HepG2 (cell line): ENCODE results near the gene IL2. TPM values are rescaled to one million over a fixed set of nuclear protein-coding genes. Genes with fewer than 3 reads are reported as not detected.
A peak's percentile ranks its signal among the peaks of the same experiment; 100 is the strongest.

ENCODE experiments used
- ATAC-seq: fragments of 200-7000 bp; cut with Tn5 transposase; 3 replicates; pipeline ENCODE4 v1.9.1; 2020; ENCODE audit warnings: mild to moderate bottlenecking, moderate library complexity
- BruUV-seq: library from RNA; stranded (reverse); fragments of 400-500 nt; replicated peaks from 2 replicates; lab custom pipeline; 2021; lab: Mats Ljungman, UMichigan
- CTCF ChIA-PET: fragments of 300-600 bp; formaldehyde crosslinking; extraction: SDS; loops from one replicate; lab custom pipeline; 2021; ENCODE audit warnings: low total read pairs, inconsistent platforms, low intra/inter-chr PET ratio; lab: Yijun Ruan, JAX
- POLR2A ChIA-PET: fragments of 350-600 bp; sonication (Branson Sonifier 250); formaldehyde crosslinking; loops from one replicate; lab custom pipeline; 2020; ENCODE audit warnings: antibody characterized with exemption, inconsistent platforms; lab: Yijun Ruan, JAX
- DNase-seq: peaks from one replicate; pipeline ENCODE4 v3.0.0-alpha.2; 2015; ENCODE audit warnings: low spot score
- FAIRE-seq: peaks from 3 replicates; lab custom pipeline; 2011; peaks lifted over from hg19 to GRCh38; lab: Jason Lieb, UNC
- H2AFZ ChIP-seq: one replicate; pipeline ENCODE4 v1.6.1; 2011; ENCODE audit warnings: low read length, inconsistent platforms
- H3K27ac ChIP-seq: fragments of 300-600 bp; 3 replicates; pipeline ENCODE4 v1.8.0; 2011; ENCODE audit warnings: mixed run types, mild to moderate bottlenecking, mixed read lengths, low read length, inconsistent platforms; ENCODE audit not compliant: insufficient read depth; ENCODE audit errors: extremely low read length
- H3K27me3 ChIP-seq, 2 experiments: fragments of 200-600 bp in 1 of 2; 2 replicates in 1 of 2; 3 replicates in 1 of 2; pipeline versions ENCODE4 v1.6.0 to v1.8.0; 2011; ENCODE audit warnings: low read length in 2 of 2, mild to moderate bottlenecking in 2 of 2, moderate library complexity in 2 of 2, inconsistent platforms in 1 of 2; ENCODE audit not compliant: insufficient read depth in 2 of 2, control insufficient read depth in 1 of 2
- H3K36me3 ChIP-seq, 2 experiments: fragments of 200-600 bp in 1 of 2; replicated peaks in 1 of 2; 2 replicates in 1 of 2; 3 replicates in 1 of 2; pipeline versions ENCODE4 v1.5.1 to v1.8.0; 2011; ENCODE audit warnings: low read length in 2 of 2, inconsistent platforms in 1 of 2; ENCODE audit not compliant: insufficient read depth in 2 of 2, control insufficient read depth in 1 of 2
- H3K4me1 ChIP-seq: 2 replicates; pipeline ENCODE4 v1.5.1; 2012; ENCODE audit warnings: low read length, inconsistent platforms; ENCODE audit not compliant: insufficient read depth
- H3K4me2 ChIP-seq: 2 replicates; pipeline ENCODE4 v1.6.0; 2011; ENCODE audit warnings: low read depth, low read length, inconsistent platforms
- H3K4me3 ChIP-seq, 3 experiments: fragments of 200-600 bp in 1 of 3; sonication (generic), shearing (Covaris generic) in 1 of 3; replicated peaks in 1 of 3; 2 replicates each; pipeline ENCODE4 v1.5.1; 2011 to 2016; ENCODE audit warnings: low read length in 3 of 3, inconsistent platforms in 2 of 3, low read depth in 2 of 3, mild to moderate bottlenecking in 2 of 3, control low read depth in 1 of 3, mixed read lengths in 1 of 3; ENCODE audit not compliant: insufficient read depth in 1 of 3
- H3K79me2 ChIP-seq: one replicate; pipeline ENCODE4 v1.6.1; 2011; ENCODE audit warnings: low read length, inconsistent platforms; ENCODE audit not compliant: insufficient read depth
- H3K9ac ChIP-seq: 2 replicates; pipeline ENCODE4 v1.6.0; 2011; ENCODE audit warnings: mild to moderate bottlenecking, low read depth, low read length, inconsistent platforms; ENCODE audit not compliant: insufficient read depth
- H3K9me3 ChIP-seq: 2 replicates; pipeline ENCODE4 v1.5.1; 2012; ENCODE audit warnings: mild to moderate bottlenecking, low read length
- H4K20me1 ChIP-seq: 2 replicates; pipeline ENCODE4 v1.6.0; 2011; ENCODE audit warnings: inconsistent platforms, mild to moderate bottlenecking, low read length, moderate library complexity; ENCODE audit not compliant: insufficient read depth
- BHLHE40 ChIP-seq: IDR thresholded peaks from 2 replicates; pipeline ENCODE4 v1.6.1; 2011; ENCODE audit warnings: low read length, improper control_type of control experiment
- GATA4 ChIP-seq: sonication (generic); IDR thresholded peaks from 2 replicates; pipeline ENCODE4 v1.6.1; 2016; ENCODE audit warnings: antibody characterized with exemption, low read depth, borderline replicate concordance
- HOXA5 ChIP-seq: sonication (generic); formaldehyde crosslinking; IDR thresholded peaks from 2 replicates; pipeline ENCODE4 v1.4.0; 2020; ENCODE audit warnings: missing genetic modification reagents
- IRF2 ChIP-seq: IDR thresholded peaks from 2 replicates; pipeline ENCODE4 v1.6.1; 2018; ENCODE audit warnings: missing genetic modification reagents, missing compliant biosample characterization
- KAT2B ChIP-seq: fragments of 150-350 bp; IDR thresholded peaks from 2 replicates; pipeline ENCODE4 v1.6.1; 2014; ENCODE audit warnings: low read depth, low read length, borderline replicate concordance
- MYNN ChIP-seq: sonication (generic); formaldehyde crosslinking; IDR thresholded peaks from 2 replicates; pipeline ENCODE4 v1.4.0; 2020; ENCODE audit warnings: mild to moderate bottlenecking, low read depth, missing genetic modification reagents
- NFRKB ChIP-seq: fragments of 450-650 bp; IDR thresholded peaks from 2 replicates; pipeline ENCODE4 v1.6.1; 2017
- ONECUT2 ChIP-seq: sonication (generic); formaldehyde crosslinking; IDR thresholded peaks from 2 replicates; pipeline ENCODE4 v1.4.0; 2020; ENCODE audit warnings: missing genetic modification reagents
- SIX4 ChIP-seq: sonication (generic); formaldehyde crosslinking; IDR thresholded peaks from 2 replicates; pipeline ENCODE4 v1.4.0; 2020; ENCODE audit warnings: missing genetic modification reagents
- SMAD9 ChIP-seq: sonication (generic); formaldehyde crosslinking; IDR thresholded peaks from 2 replicates; pipeline ENCODE4 v1.5.1; 2020; ENCODE audit warnings: mild to moderate bottlenecking, missing genetic modification reagents
- SMYD3 ChIP-seq: sonication (generic); formaldehyde crosslinking; IDR thresholded peaks from 2 replicates; pipeline ENCODE4 v1.8.1; 2023; ENCODE audit warnings: mild to moderate bottlenecking, missing genetic modification reagents
- ZNF138 ChIP-seq: sonication (generic); formaldehyde crosslinking; IDR thresholded peaks from 2 replicates; pipeline ENCODE4 v1.5.0; 2020; ENCODE audit warnings: mild to moderate bottlenecking, low read depth, missing genetic modification reagents
- ZNF143 ChIP-seq: sonication (generic); formaldehyde crosslinking; IDR thresholded peaks from 2 replicates; pipeline ENCODE4 v1.4.0; 2020; ENCODE audit warnings: missing genetic modification reagents
- ZNF570 ChIP-seq: sonication (generic); formaldehyde crosslinking; IDR thresholded peaks from 2 replicates; pipeline ENCODE4 v1.4.0; 2020; ENCODE audit warnings: mild to moderate bottlenecking, missing genetic modification reagents, borderline replicate concordance
- ZNF614 ChIP-seq: IDR thresholded peaks from 2 replicates; pipeline ENCODE4 v1.6.1; 2018; ENCODE audit warnings: missing biosample characterization, missing genetic modification reagents, inconsistent platforms, borderline replicate concordance
- WGBS: methylation state at CpG from one replicate; pipeline ENCODE4 v1.1.6; 2017; ENCODE audit warnings: low lambda C conversion rate; 5-methylcytosine and 5-hydroxymethylcytosine counted together
- in situ Hi-C: cut with HindIII; loops from 2 replicates; pipeline ENCODE4 v1.10.0; 2017; ENCODE audit warnings: low pct_unique_long_range_greater_than_20kb; ENCODE audit not compliant: extremely low pct_ligation_motif_present
- intact Hi-C: fragments of 100-400 bp; cut with micrococcal nuclease; formaldehyde crosslinking; loops from one replicate; pipeline ENCODE4 v1.10.0; 2022; ENCODE audit not compliant: unreplicated experiment
- polyA plus RNA-seq, 8 experiments: library from polyadenylated mRNA; depleted of rRNA in 3 of 8; stranded (reverse) in 7 of 8; unstranded in 1 of 8; fragments of >200 nt; fragmentation: Illumina TruSeq in 4 of 8; extraction: Trizol in 4 of 8; gene quantifications; 2 replicates each; pipeline versions ENCODE4 v1.2.1 to v1.2.3, GENCODE V29; 2011 to 2016; ENCODE audit warnings: low read depth in 4 of 8, missing spikeins in 1 of 8, mixed read lengths in 1 of 8; ENCODE audit not compliant: insufficient read depth in 1 of 8
- total RNA-seq, 5 experiments: library from RNA; depleted of rRNA; stranded (reverse); fragments of >200 nt; fragmentation: Illumina TruSeq; extraction: Trizol; gene quantifications; 2 replicates each; pipeline ENCODE4 v1.2.3, GENCODE V29; 2016; ENCODE audit warnings: low read depth in 1 of 5
- TF ChIP-seq, protein P1 (sequence below), 2 experiments: IDR thresholded peaks; 2 replicates each; pipeline ENCODE4 v1.6.1; 2011 to 2012; ENCODE audit warnings: low read length in 2 of 2, borderline replicate concordance in 1 of 2, low read depth in 1 of 2, mild to moderate bottlenecking in 1 of 2, moderate library complexity in 1 of 2
- TF ChIP-seq, protein P2 (sequence below): sonication (generic); formaldehyde crosslinking; IDR thresholded peaks from 2 replicates; pipeline ENCODE4 v1.4.0; 2020; ENCODE audit warnings: missing genetic modification reagents
- TF ChIP-seq, protein P3 (sequence below): sonication (generic); formaldehyde crosslinking; IDR thresholded peaks from 2 replicates; pipeline ENCODE4 v1.4.0; 2020; ENCODE audit warnings: low read depth, missing genetic modification reagents

Gene IL2
- total and polyA plus RNA-seq, 2 of the 13 experiments (the other 11 are each of a cell fraction or from before 2014, with no cell fraction given): not detected

DNA sequence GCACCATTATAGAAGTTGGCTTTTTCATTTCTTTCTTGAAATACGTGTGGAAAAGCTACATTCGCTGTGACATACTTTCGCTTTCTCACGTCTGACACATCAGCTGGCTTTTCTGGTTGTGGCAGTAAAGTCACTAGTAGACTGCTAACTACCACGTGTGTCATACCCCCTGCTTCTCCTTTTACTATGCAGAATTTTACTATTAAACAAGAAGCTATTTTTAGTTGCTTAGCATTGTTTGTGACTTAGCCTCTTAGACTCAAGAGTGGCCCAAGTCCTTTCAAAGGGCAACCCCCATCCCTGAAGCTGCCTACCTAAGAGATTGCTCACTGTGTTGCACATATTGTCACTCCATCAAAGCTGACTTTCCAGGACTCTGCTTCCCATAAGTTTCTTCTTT, 2.1 kb upstream of the IL2 start:
- in situ Hi-C loops: no loop called here
- no peaks in the 10 kb centered on the region for H3K4me1 ChIP-seq
- CTCF ChIA-PET: no interaction called here
- peak overlapping the region; percentile 24 to 60 (median 53); a peak in 5 of 6 replicates for H3K4me3 ChIP-seq
- H3K27ac ChIP-seq: no peak overlapping the region
- POLR2A ChIA-PET: no interaction called here
- no peaks in the 10 kb centered on the region for H3K9me3 ChIP-seq
- no peaks in the 10 kb centered on the region for H3K36me3 ChIP-seq
- ATAC-seq: peak; percentile 75
- 0% methylated on average over 5 of the region's 5 CpGs for WGBS
- H3K27me3 ChIP-seq: no peaks in the 10 kb centered on the region
- no peaks in the 10 kb centered on the region for H3K79me2 ChIP-seq
- DNase-seq: no peak
- intact Hi-C loops: no loop called here
- BruUV-seq: no TSS peak
- H4K20me1 ChIP-seq: no peaks in the 10 kb centered on the region
- H3K4me2 ChIP-seq: peak overlapping the region; percentile 76
- H2AFZ ChIP-seq: peak overlapping the region; percentile 82
- H3K9ac ChIP-seq: no peak overlapping the region
- no peak for FAIRE-seq
- TF ChIP-seq SIX4 (no peak), SMYD3 (CRISPR knock-in tag) (no peak), NFRKB (no peak), KAT2B (no peak), GATA4 (no peak), BHLHE40 (no peak), ONECUT2 (CRISPR knock-in tag) (no peak), ZNF614 (CRISPR knock-in tag) (no peak), ZNF138 (no peak), SMAD9 (no peak), HOXA5 (no peak), IRF2 (CRISPR knock-in tag) (no peak), ZNF570 (no peak), MYNN (CRISPR knock-in tag) (no peak), ZNF143 (CRISPR knock-in tag) (no peak)
- TF ChIP-seq, protein P1, sequence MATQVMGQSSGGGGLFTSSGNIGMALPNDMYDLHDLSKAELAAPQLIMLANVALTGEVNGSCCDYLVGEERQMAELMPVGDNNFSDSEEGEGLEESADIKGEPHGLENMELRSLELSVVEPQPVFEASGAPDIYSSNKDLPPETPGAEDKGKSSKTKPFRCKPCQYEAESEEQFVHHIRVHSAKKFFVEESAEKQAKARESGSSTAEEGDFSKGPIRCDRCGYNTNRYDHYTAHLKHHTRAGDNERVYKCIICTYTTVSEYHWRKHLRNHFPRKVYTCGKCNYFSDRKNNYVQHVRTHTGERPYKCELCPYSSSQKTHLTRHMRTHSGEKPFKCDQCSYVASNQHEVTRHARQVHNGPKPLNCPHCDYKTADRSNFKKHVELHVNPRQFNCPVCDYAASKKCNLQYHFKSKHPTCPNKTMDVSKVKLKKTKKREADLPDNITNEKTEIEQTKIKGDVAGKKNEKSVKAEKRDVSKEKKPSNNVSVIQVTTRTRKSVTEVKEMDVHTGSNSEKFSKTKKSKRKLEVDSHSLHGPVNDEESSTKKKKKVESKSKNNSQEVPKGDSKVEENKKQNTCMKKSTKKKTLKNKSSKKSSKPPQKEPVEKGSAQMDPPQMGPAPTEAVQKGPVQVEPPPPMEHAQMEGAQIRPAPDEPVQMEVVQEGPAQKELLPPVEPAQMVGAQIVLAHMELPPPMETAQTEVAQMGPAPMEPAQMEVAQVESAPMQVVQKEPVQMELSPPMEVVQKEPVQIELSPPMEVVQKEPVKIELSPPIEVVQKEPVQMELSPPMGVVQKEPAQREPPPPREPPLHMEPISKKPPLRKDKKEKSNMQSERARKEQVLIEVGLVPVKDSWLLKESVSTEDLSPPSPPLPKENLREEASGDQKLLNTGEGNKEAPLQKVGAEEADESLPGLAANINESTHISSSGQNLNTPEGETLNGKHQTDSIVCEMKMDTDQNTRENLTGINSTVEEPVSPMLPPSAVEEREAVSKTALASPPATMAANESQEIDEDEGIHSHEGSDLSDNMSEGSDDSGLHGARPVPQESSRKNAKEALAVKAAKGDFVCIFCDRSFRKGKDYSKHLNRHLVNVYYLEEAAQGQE (IDR thresholded peaks at IDR 0.05; ENCODE audit: borderline replicate concordance in 1 of 2, low read depth in 1 of 2, low read length in 2 of 2): no peak
- TF ChIP-seq, protein P2, sequence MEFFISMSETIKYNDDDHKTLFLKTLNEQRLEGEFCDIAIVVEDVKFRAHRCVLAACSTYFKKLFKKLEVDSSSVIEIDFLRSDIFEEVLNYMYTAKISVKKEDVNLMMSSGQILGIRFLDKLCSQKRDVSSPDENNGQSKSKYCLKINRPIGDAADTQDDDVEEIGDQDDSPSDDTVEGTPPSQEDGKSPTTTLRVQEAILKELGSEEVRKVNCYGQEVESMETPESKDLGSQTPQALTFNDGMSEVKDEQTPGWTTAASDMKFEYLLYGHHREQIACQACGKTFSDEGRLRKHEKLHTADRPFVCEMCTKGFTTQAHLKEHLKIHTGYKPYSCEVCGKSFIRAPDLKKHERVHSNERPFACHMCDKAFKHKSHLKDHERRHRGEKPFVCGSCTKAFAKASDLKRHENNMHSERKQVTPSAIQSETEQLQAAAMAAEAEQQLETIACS (CRISPR knock-in tag): no peak
- TF ChIP-seq, protein P3, sequence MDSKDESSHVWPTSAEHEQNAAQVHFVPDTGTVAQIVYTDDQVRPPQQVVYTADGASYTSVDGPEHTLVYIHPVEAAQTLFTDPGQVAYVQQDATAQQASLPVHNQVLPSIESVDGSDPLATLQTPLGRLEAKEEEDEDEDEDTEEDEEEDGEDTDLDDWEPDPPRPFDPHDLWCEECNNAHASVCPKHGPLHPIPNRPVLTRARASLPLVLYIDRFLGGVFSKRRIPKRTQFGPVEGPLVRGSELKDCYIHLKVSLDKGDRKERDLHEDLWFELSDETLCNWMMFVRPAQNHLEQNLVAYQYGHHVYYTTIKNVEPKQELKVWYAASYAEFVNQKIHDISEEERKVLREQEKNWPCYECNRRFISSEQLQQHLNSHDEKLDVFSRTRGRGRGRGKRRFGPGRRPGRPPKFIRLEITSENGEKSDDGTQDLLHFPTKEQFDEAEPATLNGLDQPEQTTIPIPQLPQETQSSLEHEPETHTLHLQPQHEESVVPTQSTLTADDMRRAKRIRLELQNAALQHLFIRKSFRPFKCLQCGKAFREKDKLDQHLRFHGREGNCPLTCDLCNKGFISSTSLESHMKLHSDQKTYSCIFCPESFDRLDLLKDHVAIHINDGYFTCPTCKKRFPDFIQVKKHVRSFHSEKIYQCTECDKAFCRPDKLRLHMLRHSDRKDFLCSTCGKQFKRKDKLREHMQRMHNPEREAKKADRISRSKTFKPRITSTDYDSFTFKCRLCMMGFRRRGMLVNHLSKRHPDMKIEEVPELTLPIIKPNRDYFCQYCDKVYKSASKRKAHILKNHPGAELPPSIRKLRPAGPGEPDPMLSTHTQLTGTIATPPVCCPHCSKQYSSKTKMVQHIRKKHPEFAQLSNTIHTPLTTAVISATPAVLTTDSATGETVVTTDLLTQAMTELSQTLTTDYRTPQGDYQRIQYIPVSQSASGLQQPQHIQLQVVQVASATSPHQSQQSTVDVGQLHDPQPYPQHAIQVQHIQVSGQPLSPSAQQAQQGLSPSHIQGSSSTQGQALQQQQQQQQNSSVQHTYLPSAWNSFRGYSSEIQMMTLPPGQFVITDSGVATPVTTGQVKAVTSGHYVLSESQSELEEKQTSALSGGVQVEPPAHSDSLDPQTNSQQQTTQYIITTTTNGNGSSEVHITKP (CRISPR knock-in tag): no peak
